AG04449 (cell line): Measurements from ENCODE around the gene SYNJ2.

ENCODE experiments used
- CTCF ChIA-PET: fragments of 350-600 bp; formaldehyde crosslinking; extraction: SDS; loops from one replicate; lab custom pipeline; 2021; ENCODE audit warnings: antibody characterized with exemption; lab: Yijun Ruan, JAX
- POLR2A ChIA-PET: fragments of 400-600, 350-600 bp; formaldehyde crosslinking; extraction: SDS; loops from one replicate; lab custom pipeline; 2020; ENCODE audit warnings: antibody characterized with exemption, inconsistent platforms; lab: Yijun Ruan, JAX
- DNase-seq: peaks from one replicate; pipeline ENCODE4 v3.0.0-alpha.2; 2010; ENCODE audit warnings: low read depth, low spot score
- H3K4me3 ChIP-seq: 2 replicates; pipeline ENCODE4 v1.5.1; 2011; ENCODE audit warnings: low read depth, mild to moderate bottlenecking, control low read depth, low read length
- CTCF ChIP-seq: IDR thresholded peaks from one replicate; pipeline ENCODE4 v1.5.1; 2011; ENCODE audit warnings: mild to moderate bottlenecking, moderate library complexity, low read length, control low read depth, inconsistent platforms; ENCODE audit not compliant: insufficient read depth; ENCODE audit errors: missing control alignments

The SYNJ2 gene

GRCh38 chr6:157961832-157962575 lies 19.7 kb upstream of the SYNJ2 start:
- ChIA-PET CTCF (interaction anchor here (1.3 to 1.6 kb wide), 2 partner anchors 9 to 14 kb away, joined by 3 to 4 read pairs; no protein-coding TSS in a partner anchor), POLR2A (no interaction called here)
- no peak for DNase-seq
- no peak for TF ChIP-seq CTCF
- H3K4me3 ChIP-seq, result no peak overlapping the region

DNA sequence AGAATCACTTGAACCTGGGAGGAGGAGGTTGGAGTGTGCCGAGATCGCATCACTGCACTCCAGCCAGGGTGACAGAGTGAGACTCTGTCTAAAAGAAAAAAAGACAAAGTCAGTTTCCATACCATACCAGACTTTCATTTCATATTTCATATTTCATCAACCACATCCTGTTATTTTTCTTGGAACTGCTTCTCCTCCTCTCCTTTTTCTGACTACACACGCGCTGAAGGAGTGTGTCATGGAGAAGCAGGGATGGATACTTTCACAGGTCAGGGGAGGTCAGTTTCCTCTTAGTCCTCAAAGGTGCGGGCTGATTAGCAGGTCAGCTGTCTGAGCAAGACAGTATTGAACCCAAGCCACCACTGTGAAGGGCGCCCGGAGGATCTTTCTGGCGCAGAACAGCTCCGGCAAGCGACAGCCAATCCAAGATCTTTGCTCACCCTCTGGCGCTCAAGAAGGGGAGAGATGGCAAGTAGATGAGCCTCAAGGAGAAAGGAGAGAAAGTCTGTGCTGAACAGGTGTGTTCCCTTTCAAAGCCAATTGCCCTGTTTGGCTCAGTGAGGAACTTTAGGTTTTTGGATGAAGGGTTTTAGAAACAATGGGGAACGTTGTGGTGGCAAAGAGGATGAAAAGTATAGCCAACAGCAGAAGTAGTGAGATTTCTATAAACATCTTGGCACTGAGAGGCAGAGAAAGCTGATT lies 18.9 kb upstream of the SYNJ2 start:
- TF ChIP-seq CTCF, result no peak
- ChIA-PET CTCF (interaction anchor here (1.3 to 1.8 kb wide), 3 partner anchors 9 to 110 kb away, joined by 3 to 7 read pairs (median 4); no protein-coding TSS in a partner anchor), POLR2A (no interaction called here)
- no peak overlapping the region for H3K4me3 ChIP-seq
- DNase-seq, result no peak

DNA sequence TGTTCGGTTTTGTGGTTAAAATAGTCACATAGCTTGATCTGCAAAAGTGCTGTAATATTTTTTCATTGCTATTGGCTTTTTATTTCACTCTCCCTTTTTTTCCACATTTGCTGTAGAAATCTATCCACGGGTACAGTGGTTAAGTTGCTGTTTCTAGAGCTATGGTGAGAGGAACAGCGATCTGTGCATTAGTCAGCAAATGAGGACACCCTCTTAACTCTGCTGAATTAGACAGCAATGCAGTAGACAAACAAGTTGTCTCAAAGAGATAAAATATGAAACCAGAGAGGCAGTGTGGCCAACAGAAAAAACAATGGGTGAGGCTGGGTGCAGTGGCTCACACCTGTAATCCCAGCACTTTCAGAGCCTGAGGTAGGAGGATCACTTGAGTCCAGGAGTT lies 17.6 kb upstream of the SYNJ2 start:
- DNase-seq, result no peak
- H3K4me3 ChIP-seq, result no peak overlapping the region
- no peak for TF ChIP-seq CTCF
- CTCF ChIA-PET, result interaction anchor here (0.9 to 1.8 kb wide), 3 partner anchors 16 to 109 kb away, joined by 3 to 7 read pairs (median 4); no protein-coding TSS in a partner anchor
- POLR2A ChIA-PET, result no interaction called here

DNA sequence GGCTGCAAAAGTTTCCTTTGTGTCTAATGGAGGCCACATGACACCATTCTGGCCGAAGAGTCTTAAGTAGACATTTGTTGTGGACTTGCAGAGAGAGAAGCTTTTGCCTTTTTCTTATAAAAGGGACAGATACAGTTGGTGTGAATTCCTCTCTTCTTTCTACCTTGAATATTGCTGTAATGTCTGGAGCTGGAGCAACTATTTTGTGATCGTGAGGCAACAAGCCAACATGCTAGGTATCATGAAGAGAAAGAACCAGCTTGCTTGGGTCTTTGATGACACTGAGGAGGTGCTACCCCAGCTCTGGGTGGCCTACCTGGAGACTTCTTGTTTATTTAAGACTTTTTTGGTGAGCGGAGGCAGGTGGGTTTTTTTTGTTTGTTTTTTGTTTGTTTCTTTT lies 16.3 kb upstream of the SYNJ2 start:
- no peak for DNase-seq
- H3K4me3 ChIP-seq, result no peak overlapping the region
- POLR2A ChIA-PET, result no interaction called here
- CTCF ChIA-PET, result interaction anchor here (1.3 kb wide), 2 partner anchors 10 to 18 kb away, joined by 3 to 7 read pairs; no protein-coding TSS in a partner anchor
- no peak for TF ChIP-seq CTCF

DNA sequence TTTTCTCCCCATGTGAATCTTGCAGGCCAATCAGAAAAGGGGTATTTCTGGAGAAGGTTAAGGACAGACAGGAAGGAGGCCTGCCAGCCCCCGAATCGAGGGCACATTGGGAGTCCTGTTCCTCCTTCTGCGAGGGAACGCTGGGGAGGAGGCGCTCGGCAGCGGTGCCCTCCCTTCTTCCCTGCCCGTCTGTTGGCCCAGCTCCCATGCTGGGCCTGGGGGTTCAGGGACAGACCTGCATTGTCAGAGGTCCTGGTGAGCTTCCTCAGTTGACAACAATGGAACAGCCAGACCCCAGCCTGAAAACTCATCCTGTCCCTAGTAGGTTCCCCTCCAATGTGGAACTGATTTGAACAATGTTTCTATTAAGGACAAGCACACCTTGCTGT lies 15.1 kb upstream of the SYNJ2 start:
- no peak for DNase-seq
- H3K4me3 ChIP-seq, result no peak overlapping the region
- ChIA-PET CTCF (interaction anchor here (0.9 to 1.4 kb wide), 2 partner anchors 19 to 211 kb away, joined by 3 to 4 read pairs; no protein-coding TSS in a partner anchor), POLR2A (no interaction called here)
- no peak for TF ChIP-seq CTCF

GRCh38 chr6:157967020-157967419 lies 14.6 kb upstream of the SYNJ2 start:
- no peak for DNase-seq
- no peak for TF ChIP-seq CTCF
- POLR2A ChIA-PET, result no interaction called here
- no peak overlapping the region for H3K4me3 ChIP-seq
- CTCF ChIA-PET, result interaction anchor here (0.9 to 1.4 kb wide), 2 partner anchors 19 to 211 kb away, joined by 3 to 4 read pairs; no protein-coding TSS in a partner anchor
